BLaER1 (cell line): ENCODE measurements around the gene DACT2.

Source experiments
- H3K27ac ChIP-seq: shearing (Covaris generic); formaldehyde crosslinking; 2 replicates; pipeline ENCODE4 v1.8.1; 2022
- H3K27me3 ChIP-seq: shearing (Covaris generic); formaldehyde crosslinking; 2 replicates; pipeline ENCODE4 v1.8.1; 2022
- H3K36me3 ChIP-seq: shearing (Covaris generic); formaldehyde crosslinking; 2 replicates; pipeline ENCODE4 v1.8.1; 2022
- H3K4me1 ChIP-seq: shearing (Covaris generic); formaldehyde crosslinking; 2 replicates; pipeline ENCODE4 v1.8.1; 2022
- H3K4me2 ChIP-seq: shearing (Covaris generic); formaldehyde crosslinking; 2 replicates; pipeline ENCODE4 v1.8.1; 2022
- H3K4me3 ChIP-seq: shearing (Covaris generic); formaldehyde crosslinking; 2 replicates; pipeline ENCODE4 v1.8.1; 2022
- H3K9ac ChIP-seq: shearing (Covaris generic); formaldehyde crosslinking; 2 replicates; pipeline ENCODE4 v1.8.1; 2022
- H3K9me3 ChIP-seq: shearing (Covaris generic); formaldehyde crosslinking; 2 replicates; pipeline ENCODE4 v1.8.1; 2022
- H4K20me1 ChIP-seq: shearing (Covaris generic); formaldehyde crosslinking; 2 replicates; pipeline ENCODE4 v1.8.1; 2022
- Cebpa-rat ChIP-seq: shearing (Covaris generic); IDR thresholded peaks from 2 replicates; pipeline ENCODE4 v1.8.1; 2022

DACT2 gene

DNA sequence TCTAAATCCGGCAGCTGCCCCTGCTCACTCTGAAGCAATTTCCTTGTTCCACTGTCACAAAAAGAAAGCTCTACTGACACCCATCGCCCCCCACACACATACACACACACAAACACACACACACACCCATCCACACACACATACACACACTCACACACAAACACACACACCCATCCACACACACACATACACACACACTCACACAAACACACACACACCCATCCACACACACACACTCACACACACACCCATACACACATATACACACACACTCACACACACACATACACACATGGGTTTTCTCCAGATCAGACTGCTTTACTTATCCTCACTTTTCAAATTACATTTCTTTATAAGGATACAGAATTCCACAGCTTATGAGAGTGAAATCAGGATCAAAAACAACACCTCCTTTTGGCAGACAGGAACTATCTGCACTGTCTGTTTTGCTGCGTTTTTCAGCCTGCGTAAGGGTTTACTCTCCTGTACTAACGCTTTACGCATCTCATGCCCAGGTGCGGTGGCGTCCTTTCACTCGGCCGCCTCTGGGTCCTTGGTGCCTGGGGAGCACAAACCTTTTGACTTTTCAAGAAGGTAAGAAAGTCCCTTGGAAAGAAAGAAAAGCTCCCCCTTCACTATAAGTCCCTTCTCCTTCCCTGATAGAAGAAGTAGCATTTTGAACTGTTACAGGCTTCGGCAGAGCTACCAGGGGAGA, 8.0 kb downstream of the DACT2 start:
- H3K9me3 ChIP-seq = no peaks in the 10 kb centered on the region
- H3K4me3 ChIP-seq = no peak overlapping the region
- no peak overlapping the region for H3K27ac ChIP-seq
- no peaks in the 10 kb centered on the region for H4K20me1 ChIP-seq
- H3K4me2 ChIP-seq = no peak overlapping the region
- H3K4me1 ChIP-seq = peaks cover 25% of the 10 kb centered on the region
- no peaks in the 10 kb centered on the region for H3K27me3 ChIP-seq
- no peak for TF ChIP-seq Cebpa-rat
- no peak overlapping the region for H3K9ac ChIP-seq
- no peaks in the 10 kb centered on the region for H3K36me3 ChIP-seq

DNA sequence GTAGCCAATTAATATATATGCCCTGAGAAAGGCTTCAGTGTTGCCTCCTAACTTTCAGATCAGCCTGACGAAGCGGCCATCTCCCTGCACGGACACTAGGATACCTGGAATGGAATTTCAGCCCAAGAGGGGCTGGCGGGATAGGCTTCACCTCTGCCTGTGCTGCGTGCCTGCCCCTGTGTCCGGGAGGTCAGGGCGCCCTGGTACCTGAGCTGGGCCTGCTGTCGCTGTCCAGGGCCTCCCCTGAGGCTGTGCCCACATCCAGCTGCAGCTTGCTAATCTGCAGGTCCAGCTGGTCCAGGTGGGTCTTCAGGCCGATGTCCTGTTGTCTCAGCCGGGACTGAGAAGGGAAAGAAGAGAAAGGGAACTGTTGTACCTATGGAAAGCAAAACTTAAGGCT, 8.6 kb downstream of the DACT2 start:
- no peak overlapping the region for H3K27ac ChIP-seq
- H4K20me1 ChIP-seq = no peaks in the 10 kb centered on the region
- no peak overlapping the region for H3K9ac ChIP-seq
- no peak overlapping the region for H3K4me3 ChIP-seq
- no peaks in the 10 kb centered on the region for H3K27me3 ChIP-seq
- peaks cover 25% of the 10 kb centered on the region for H3K4me1 ChIP-seq
- H3K9me3 ChIP-seq = no peaks in the 10 kb centered on the region
- H3K4me2 ChIP-seq = no peak overlapping the region
- H3K36me3 ChIP-seq = no peaks in the 10 kb centered on the region
- no peak for TF ChIP-seq Cebpa-rat

DNA sequence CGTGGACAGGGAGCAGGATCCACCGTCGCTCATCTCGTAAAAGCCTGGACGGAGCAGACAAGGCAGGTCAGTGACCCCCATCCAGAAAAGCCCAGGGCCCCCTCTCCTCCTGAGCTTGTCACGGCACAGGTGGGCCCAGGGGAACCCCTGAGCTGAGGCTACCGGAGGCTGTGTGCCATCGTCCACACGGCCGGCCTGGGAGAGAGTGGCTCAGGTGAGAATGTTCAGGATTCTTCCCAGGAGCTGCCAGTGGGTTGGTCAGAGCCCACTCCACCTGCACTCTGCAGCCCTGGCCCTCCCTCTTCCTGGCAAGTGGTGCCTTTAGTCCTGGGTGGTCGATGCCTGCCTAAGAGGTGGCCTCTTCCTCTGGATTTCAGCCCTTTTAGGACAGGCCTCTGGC, 9.2 kb downstream of the DACT2 start:
- Histone ChIP-seq H3K9me3 (no peaks in the 10 kb centered on the region), H3K9ac (0 out of 2 replicates have a peak overlapping the region, but pooled peaks have one; percentile 12)
- TF ChIP-seq Cebpa-rat = no peak

DNA sequence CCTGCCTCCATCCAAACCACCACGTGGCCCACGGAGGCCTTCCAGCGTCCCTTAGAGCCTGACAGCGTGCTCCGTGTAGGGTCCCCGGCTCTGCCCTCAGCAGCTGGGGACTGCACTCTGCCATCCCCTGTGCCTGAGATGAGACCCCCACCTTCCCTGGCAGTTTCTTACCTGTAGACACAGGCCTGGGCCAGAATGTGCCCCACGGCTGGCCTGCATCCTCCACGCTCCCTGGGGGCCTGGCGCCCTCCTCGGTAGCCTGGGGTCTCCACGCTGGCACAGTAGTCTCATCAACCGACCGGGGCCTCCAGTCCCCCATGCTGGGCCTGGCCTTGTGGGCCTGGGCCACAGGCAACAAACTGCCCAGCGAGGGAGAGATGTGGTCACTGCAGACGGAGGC, 9.6 kb downstream of the DACT2 start:
- Histone ChIP-seq H4K20me1 (no peaks in the 10 kb centered on the region), H3K9me3 (no peaks in the 10 kb centered on the region), H3K4me1 (peaks cover 25% of the 10 kb centered on the region), H3K4me2 (peak overlapping the region; percentile 60), H3K4me3 (no peak overlapping the region), H3K27ac (peak overlapping the region; percentile 56; the same call in 1 of the 2 replicates), H3K27me3 (no peaks in the 10 kb centered on the region), H3K9ac (0 out of 2 replicates have a peak overlapping the region, but pooled peaks have one; percentile 12), H3K36me3 (no peaks in the 10 kb centered on the region)
- no peak for TF ChIP-seq Cebpa-rat

More for the DNA sequence above, 9.2 kb downstream of the DACT2 start:
- no peak overlapping the region for H3K4me3 ChIP-seq
- peak overlapping the region; percentile 60; the same call in 1 of the 2 replicates for H3K4me2 ChIP-seq
- no peaks in the 10 kb centered on the region for H4K20me1 ChIP-seq
- H3K27me3 ChIP-seq = no peaks in the 10 kb centered on the region
- H3K4me1 ChIP-seq = peaks cover 25% of the 10 kb centered on the region
- H3K27ac ChIP-seq = no peak overlapping the region
- H3K36me3 ChIP-seq = no peaks in the 10 kb centered on the region

DNA sequence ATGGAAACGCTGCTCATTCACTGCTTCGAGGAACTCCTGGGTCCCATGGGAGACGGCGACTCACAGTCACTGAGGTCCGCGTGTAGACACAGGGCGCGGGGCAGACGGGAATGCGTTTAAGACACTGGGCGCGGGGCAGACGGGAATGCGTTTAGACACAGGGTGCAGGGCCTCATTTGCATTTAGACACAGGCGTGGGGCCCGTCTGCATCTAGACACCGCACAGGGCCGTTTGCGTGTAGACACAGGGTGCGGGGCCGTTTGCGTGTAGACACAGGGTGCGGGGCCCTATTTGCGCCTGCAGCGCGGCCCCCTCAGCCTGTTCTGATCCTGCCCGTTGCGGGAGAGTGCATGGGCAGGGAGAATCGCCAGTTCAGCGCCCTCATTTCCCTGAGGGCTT, 10.4 kb downstream of the DACT2 start:
- Histone ChIP-seq H3K27me3 (no peaks in the 10 kb centered on the region), H3K4me2 (peak overlapping the region; percentile 60)

DNA sequence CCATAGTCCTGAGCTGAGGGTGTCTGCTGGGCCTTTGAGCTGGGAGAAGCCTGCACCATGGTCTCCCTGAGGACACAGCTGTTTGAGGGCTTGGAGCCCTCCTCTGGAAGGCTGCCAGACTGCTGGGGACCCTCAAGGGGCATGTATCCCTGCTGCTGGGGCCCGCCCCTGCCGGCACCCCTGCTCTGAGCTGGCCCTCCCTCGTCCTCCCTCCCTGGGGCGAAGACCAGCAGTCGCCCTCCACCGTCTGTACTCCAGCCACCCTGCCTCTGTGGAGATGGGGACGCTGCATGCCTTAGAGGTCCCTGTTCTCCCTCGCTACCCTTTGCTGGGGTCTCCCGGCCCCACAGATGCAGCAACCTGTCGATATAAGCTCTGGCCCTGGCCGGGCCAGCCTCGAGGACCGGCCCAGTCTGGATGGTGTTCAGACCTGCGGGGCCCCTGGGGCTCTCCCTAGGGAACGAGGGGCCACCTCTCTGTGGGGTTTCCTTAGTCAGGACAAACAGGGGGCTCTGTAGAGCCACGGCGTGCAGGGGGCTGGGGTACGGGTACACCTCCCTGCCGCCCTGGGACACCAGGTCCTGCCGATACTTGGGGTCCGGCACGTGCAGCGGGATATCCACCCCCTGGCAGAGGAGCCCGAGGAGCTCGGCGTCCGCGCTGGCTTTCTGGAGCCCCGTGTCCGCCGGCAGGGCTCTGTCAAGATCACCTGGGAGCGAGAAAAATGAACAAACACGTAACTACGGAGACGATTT, 11.0 kb downstream of the DACT2 start:
- no peak overlapping the region for H3K27ac ChIP-seq
- no peaks in the 10 kb centered on the region for H3K36me3 ChIP-seq
- H3K4me3 ChIP-seq = no peak overlapping the region
- peaks cover 25% of the 10 kb centered on the region for H3K4me1 ChIP-seq
- no peak overlapping the region for H3K9ac ChIP-seq
- no peak for TF ChIP-seq Cebpa-rat
- H4K20me1 ChIP-seq = no peaks in the 10 kb centered on the region
- no peaks in the 10 kb centered on the region for H3K27me3 ChIP-seq
- peak overlapping the region; percentile 60 for H3K4me2 ChIP-seq
- no peaks in the 10 kb centered on the region for H3K9me3 ChIP-seq

More for the DNA sequence above, 10.4 kb downstream of the DACT2 start:
- TF ChIP-seq Cebpa-rat = no peak
- H3K9me3 ChIP-seq = no peaks in the 10 kb centered on the region
- no peak overlapping the region for H3K4me3 ChIP-seq
- H3K36me3 ChIP-seq = no peaks in the 10 kb centered on the region
- 0 out of 2 replicates have a peak overlapping the region, but pooled peaks have one; percentile 12 for H3K9ac ChIP-seq
- peak overlapping the region; percentile 56; the same call in 1 of the 2 replicates for H3K27ac ChIP-seq
- H3K4me1 ChIP-seq = peaks cover 25% of the 10 kb centered on the region
- no peaks in the 10 kb centered on the region for H4K20me1 ChIP-seq

DNA sequence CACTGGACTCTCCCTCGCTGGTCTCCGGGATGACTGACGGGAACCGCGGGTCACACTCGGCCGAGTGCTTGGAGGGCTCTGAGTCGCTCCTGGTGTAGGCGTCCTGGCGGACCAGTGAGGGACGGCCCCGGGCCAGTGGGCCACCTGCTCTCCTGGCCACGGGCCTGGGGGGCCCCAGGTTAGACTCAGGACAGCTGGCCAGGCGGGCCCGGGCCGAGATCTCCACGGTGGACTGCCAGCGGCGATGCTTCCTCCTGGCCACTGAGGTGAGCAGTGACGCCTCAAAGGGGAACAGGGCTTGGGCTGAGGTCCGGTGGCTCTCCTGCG, 11.9 kb downstream of the DACT2 start:
- Histone ChIP-seq H3K4me3 (no peak overlapping the region), H3K27ac (no peak overlapping the region), H4K20me1 (no peaks in the 10 kb centered on the region), H3K9ac (no peak overlapping the region), H3K36me3 (no peaks in the 10 kb centered on the region), H3K4me2 (no peak overlapping the region), H3K27me3 (no peaks in the 10 kb centered on the region), H3K4me1 (peaks cover 34% of the 10 kb centered on the region), H3K9me3 (no peaks in the 10 kb centered on the region)
- TF ChIP-seq Cebpa-rat = no peak

DNA sequence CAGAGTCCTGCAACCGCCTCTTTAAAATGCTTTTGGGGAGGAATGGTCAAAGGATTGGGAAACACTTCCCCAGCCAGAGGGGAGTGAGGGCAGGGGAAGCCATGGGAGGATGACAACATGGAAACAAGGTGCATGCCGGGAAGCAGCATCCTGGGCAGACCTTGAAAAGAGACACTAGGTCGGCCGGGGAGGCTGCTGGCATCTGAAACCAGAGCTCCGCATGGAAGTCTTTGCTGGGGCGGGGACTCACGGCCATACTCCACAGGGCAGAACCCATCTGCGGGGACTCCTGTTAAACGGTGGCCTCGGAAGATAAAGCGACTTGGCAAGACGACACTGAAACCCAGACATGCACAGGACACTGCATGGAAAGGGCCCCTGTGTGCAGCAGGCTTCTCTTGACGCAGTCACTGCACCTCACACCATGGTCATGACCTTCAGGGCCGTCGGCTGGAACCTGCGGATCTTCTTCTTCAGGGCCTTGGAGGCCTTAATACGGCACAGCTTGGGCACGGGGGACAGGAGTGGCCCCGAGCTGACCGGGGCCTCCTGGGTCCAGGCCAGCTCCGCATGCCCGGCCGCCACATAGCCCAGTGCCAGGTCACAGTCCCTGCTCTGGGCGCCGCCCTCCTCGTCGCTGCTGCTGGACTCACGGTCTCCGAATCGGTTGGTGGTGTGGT, 12.4 kb downstream of the DACT2 start:
- Histone ChIP-seq H4K20me1 (no peaks in the 10 kb centered on the region), H3K4me3 (no peak overlapping the region), H3K4me2 (no peak overlapping the region), H3K27me3 (no peaks in the 10 kb centered on the region), H3K36me3 (no peaks in the 10 kb centered on the region), H3K27ac (no peak overlapping the region), H3K9ac (no peak overlapping the region), H3K9me3 (no peaks in the 10 kb centered on the region), H3K4me1 (peaks cover 39% of the 10 kb centered on the region)
- TF ChIP-seq Cebpa-rat = no peak

DNA sequence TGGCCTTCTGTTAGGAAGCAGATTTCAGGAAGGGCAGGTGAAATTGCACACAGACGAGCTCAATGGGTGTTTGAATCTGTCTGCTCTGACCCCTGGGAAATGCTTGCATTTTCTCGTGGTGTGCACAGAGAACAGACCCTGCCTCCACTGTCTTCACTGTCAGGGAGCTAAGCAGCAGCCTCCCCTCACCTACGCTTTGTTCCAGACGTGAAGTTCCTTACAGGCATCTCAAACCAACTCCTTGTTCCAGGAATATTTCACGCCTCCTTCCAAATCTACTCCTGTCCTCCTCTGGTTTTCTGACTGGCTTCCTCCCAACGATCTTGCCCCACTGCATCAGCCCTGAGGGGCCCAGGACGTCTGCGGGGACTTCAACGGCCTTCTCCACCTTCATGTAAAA, 13.7 kb downstream of the DACT2 start:
- no peak for TF ChIP-seq Cebpa-rat
- Histone ChIP-seq H3K27ac (no peak overlapping the region), H3K9me3 (no peaks in the 10 kb centered on the region), H3K36me3 (no peaks in the 10 kb centered on the region), H3K4me3 (no peak overlapping the region), H3K9ac (no peak overlapping the region), H4K20me1 (no peaks in the 10 kb centered on the region), H3K27me3 (no peaks in the 10 kb centered on the region), H3K4me1 (peaks cover 39% of the 10 kb centered on the region), H3K4me2 (no peak overlapping the region)
